T-helper 2 cell treated with Interferon-gamma antibody and Interleukin-4, amounts not matched to agents 5 μg/mL and 100 μg/mL, for 36 hours (primary cell): ENCODE results near the gene PDGFB.

Experiments used
- DNase-seq: peaks from one replicate; pipeline ENCODE4 v3.0.0; 2021; ENCODE audit warnings: low spot score
- H3K27ac Mint-ChIP-seq: one replicate; pipeline ENCODE4 v1.8.0; 2021; ENCODE audit warnings: mild to moderate bottlenecking, mixed read lengths
- H3K27me3 Mint-ChIP-seq: one replicate; pipeline ENCODE4 v1.8.0; 2021; ENCODE audit warnings: low read depth, mixed read lengths
- H3K36me3 Mint-ChIP-seq: one replicate; pipeline ENCODE4 v1.8.0; 2021; ENCODE audit warnings: low read depth, mixed read lengths
- H3K4me1 Mint-ChIP-seq: one replicate; pipeline ENCODE4 v1.8.0; 2021; ENCODE audit warnings: low read depth, mixed read lengths
- H3K4me3 Mint-ChIP-seq: one replicate; pipeline ENCODE4 v1.8.0; 2022; ENCODE audit warnings: mild to moderate bottlenecking, moderate library complexity, mixed read lengths
- H3K9me3 Mint-ChIP-seq: one replicate; pipeline ENCODE4 v1.8.0; 2021; ENCODE audit warnings: mixed read lengths

The PDGFB gene

DNA sequence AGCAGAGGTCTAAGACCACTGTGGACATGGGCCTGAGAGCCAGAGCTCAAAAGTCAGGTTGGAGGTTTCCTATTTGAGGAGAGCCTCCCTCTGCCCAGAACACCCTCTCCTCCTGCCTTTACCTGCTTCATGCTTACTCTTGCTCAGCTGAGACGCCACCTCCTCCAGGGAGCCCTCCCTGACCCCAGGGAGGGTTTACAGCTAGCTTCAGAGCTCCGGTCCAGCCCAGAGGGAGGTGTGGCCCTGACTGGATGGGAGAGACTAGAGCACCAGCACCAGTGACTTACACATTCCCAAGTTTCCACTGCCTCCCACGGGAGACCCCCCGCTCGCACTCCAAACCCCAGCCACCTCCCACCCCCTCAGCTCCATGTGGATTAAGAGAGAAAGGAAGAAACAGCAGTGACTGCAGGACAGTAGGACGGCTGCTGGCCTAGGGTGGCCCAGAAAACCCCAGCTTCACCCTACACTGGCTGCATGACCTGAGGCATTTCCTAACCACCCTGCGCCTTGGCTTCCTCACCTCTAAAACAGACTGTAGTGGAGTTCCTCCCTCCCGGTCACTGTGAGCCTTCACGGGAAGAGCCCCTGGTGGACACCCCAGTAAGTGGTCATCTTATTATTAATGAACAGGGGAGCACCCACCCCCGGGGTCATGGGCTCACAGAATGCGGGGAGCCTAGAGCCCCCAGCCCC is 24.5 kb upstream of the PDGFB start:
- peaks cover 8% of the 10 kb centered on the region for H3K4me1 Mint-ChIP-seq
- H3K27ac Mint-ChIP-seq, result no peak overlapping the region
- H3K9me3 Mint-ChIP-seq, result no peaks in the 10 kb centered on the region
- H3K4me3 Mint-ChIP-seq, result no peak overlapping the region
- DNase-seq, result no peak
- H3K27me3 Mint-ChIP-seq, result no peaks in the 10 kb centered on the region
- no peaks in the 10 kb centered on the region for H3K36me3 Mint-ChIP-seq

DNA sequence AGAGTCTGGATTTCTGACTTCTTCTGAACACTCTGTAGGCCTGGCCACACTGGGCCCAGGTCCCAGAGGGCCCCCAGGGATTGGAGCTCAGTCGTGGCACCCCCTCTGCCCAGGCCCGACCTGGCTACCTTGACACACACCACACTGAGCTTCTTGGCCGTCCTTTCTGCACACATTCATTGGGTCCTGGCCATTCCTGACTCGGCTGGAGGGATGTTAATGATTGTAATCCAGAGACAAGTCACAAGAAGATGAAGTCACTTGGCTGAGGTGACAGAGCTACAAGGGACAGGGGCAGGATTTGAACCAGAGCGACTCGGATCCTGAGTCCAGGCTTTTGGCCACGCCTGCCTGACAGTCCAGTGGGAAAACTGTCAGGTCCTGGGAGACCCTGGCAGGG is 23.9 kb upstream of the PDGFB start:
- Mint-ChIP-seq H3K27me3 (no peaks in the 10 kb centered on the region), H3K9me3 (no peaks in the 10 kb centered on the region), H3K4me1 (peaks cover 8% of the 10 kb centered on the region), H3K27ac (no peak overlapping the region), H3K36me3 (no peaks in the 10 kb centered on the region), H3K4me3 (no peak overlapping the region)
- DNase-seq, result no peak

DNA sequence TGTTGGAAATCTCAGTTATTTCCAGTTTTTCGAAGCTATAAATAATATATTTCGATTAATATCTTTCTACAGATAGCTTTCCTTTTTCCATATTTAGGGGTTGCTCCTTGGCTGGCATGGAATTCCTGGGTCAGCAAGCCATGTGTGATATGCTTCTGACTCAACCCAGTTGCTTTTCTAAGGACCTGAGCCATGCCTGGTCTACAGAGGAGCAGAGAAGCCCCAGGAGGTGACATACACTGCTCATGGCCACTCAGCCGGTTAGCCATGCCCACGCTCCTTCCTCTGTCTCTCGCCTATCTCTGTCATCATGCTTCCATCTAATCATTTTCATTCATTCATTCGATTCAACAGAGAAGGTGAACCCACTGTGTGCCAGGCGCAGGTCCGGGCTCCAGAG is 23.2 kb upstream of the PDGFB start:
- DNase-seq, result no peak
- Mint-ChIP-seq H3K36me3 (no peaks in the 10 kb centered on the region), H3K4me3 (no peak overlapping the region), H3K9me3 (no peaks in the 10 kb centered on the region), H3K27ac (peak overlapping the region; percentile 62), H3K4me1 (peaks cover 8% of the 10 kb centered on the region), H3K27me3 (no peaks in the 10 kb centered on the region)

DNA sequence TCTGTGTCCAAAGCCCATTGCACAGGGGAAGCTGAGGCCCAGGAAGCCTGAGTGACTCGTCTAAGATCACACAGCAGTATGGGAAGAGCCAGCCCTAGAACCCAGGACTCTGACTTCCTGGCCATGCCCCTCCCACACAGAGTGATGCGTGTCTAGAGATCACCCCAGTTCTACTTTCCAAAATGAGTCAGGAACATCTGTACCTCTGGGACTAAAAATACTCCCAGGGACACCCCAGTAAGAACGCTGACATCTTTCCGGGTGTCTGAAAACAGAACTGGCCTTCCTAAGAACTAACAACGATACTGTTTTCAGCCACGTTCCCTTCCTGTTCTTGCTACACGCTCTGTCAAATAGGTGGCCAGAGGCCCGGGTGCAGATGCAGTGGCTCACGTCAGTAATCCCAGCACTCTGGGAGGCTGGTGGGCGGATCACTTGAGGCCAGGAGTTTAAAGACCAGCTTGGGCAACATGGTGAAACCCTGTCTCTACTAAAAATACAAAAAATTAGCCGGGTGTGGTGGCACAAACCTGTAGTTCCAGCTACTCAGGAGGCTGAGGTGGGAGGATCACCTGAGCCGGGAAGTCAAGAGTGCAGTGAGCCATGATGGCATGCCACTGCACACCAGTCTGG is 21.7 kb upstream of the PDGFB start:
- Mint-ChIP-seq H3K4me1 (peaks cover 8% of the 10 kb centered on the region), H3K9me3 (no peaks in the 10 kb centered on the region), H3K27me3 (no peaks in the 10 kb centered on the region), H3K36me3 (no peaks in the 10 kb centered on the region), H3K4me3 (peak overlapping the region; percentile 48), H3K27ac (peak overlapping the region; percentile 89)
- peak; percentile 84 for DNase-seq

DNA sequence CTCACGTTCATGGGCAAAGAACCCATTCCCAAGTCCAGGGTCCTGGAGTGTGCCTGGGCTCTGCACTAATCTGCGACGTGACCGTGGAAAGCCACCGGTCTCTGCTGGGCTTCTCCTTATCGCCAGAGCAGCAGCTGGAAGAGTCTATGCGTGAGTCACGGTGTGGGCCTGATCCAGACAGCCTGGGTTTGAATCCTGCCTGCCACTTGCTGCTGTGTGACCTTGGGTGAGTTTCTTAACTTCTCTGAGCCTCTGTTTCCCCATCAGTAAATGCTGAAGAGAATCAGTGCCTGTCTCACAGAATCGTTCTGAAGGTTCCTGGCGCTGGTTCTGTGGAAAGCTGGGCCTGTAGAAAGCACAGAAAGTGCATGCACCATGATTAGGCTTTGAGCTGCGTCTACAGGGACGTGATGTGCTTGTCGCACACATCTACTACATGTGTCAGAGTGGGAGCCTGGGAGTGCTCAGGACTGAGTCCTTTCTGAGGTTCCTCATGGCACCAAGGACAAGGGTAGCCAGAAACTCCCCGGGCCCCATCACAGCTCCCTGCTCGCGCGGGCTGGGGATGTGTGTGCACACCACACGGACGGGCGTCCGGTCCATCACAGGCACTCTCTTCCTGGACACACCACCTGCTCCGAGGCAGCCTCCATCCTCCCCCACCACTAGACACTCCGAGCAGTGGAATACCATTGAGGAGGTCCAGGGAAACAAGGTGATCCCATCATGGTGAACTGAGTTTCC is 20.5 kb upstream of the PDGFB start:
- DNase-seq, result no peak
- H3K27ac Mint-ChIP-seq, result peak overlapping the region; percentile 89
- H3K27me3 Mint-ChIP-seq, result no peaks in the 10 kb centered on the region
- H3K4me1 Mint-ChIP-seq, result peaks cover 8% of the 10 kb centered on the region
- H3K36me3 Mint-ChIP-seq, result no peaks in the 10 kb centered on the region
- peaks cover 6% of the 10 kb centered on the region for H3K9me3 Mint-ChIP-seq
- H3K4me3 Mint-ChIP-seq, result no peak overlapping the region

DNA sequence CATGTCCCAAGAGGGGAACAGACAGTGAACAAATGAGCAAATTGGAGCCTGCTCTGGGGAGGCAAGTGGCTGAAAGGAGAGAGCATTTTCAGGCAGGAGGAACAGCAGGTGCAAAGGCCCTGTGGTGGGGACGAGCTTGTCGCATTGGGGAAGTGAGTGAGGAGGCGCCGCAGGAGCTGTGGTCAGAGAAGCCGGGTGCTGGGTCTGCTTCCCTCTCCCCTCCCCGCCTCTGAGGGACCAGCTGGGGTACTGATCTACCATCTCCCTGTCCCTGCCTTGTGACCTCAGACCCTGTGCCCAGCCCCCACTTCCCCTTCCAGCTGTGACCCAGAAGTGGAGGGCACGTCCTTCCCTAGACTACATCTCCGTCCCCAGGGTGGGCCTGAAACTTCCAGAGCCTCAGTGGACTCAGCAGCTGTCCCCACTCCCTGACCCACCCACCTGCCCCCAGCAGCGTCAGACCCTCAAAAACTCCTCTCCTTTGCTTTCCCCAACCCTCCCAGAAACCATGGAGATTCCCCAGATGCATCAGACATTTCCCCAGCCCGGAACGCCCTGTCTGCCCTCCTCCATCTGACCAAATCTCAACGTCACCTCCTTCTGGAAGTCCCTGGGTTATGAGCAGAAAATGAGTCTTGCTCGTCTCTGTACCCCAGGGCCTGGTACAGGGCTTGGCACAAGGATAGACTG is 19.7 kb upstream of the PDGFB start:
- H3K4me3 Mint-ChIP-seq, result no peak overlapping the region
- H3K27me3 Mint-ChIP-seq, result no peaks in the 10 kb centered on the region
- no peak for DNase-seq
- no peaks in the 10 kb centered on the region for H3K36me3 Mint-ChIP-seq
- H3K4me1 Mint-ChIP-seq, result peaks cover 8% of the 10 kb centered on the region
- H3K27ac Mint-ChIP-seq, result no peak overlapping the region
- peaks cover 6% of the 10 kb centered on the region for H3K9me3 Mint-ChIP-seq

DNA sequence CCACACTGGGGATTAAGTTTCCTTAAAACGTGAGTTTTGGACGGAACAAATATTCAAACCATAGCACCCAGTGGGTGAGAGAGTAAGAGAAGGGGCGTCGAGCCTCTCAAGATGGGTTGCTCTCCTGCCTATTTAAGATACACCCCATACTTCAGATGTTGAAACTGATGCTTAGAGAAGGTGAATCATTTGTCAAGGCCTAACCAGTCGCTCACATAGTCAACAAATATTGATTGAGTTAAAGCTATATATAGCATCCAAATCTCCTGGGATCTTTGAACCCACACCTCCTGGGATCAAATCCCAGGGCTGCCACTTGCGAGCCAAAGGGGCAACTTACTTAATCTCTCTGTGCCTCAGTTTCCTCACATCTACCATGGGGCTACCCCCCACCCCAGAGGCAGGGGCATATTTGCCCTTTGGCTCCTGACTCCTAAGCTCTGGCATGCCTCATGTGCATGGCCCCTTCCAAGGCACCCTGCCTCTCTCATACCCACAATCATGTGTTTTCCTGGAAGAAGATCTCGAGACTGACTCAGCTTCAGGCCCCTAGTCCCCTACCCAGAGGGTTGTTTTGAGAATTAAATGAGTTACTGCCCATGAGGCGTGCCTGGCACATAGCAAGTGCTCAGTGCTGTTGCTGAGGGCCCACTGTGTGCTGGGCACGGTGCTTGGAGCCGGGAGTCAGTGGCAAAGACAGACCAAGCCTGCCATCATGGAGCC is 19.0 kb upstream of the PDGFB start:
- no peak overlapping the region for H3K27ac Mint-ChIP-seq
- H3K9me3 Mint-ChIP-seq, result peaks cover 6% of the 10 kb centered on the region
- H3K4me3 Mint-ChIP-seq, result no peak overlapping the region
- no peaks in the 10 kb centered on the region for H3K27me3 Mint-ChIP-seq
- peaks cover 8% of the 10 kb centered on the region for H3K4me1 Mint-ChIP-seq
- no peak for DNase-seq
- no peaks in the 10 kb centered on the region for H3K36me3 Mint-ChIP-seq

DNA sequence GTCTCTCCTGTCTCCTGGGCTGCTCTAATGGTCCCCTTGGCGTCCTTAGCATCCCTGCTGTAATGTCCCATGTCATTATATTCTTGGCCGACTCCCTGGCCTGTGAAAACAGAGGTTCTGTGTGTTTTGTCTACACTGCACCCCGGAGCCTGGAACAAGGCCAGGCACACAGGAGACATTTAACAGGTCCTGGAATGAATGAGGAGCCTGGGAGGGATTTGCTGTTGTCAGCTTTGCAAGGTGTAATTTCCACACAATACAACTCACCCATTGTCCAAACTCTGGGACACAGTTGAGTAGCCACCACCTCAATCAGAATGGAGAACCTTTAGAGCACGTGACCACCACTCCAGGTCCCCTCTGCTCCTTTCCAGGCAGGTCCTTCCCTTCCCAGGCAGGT is 14.9 kb upstream of the PDGFB start:
- no peaks in the 10 kb centered on the region for H3K36me3 Mint-ChIP-seq
- H3K4me3 Mint-ChIP-seq, result no peak overlapping the region
- H3K27ac Mint-ChIP-seq, result no peak overlapping the region

DNA sequence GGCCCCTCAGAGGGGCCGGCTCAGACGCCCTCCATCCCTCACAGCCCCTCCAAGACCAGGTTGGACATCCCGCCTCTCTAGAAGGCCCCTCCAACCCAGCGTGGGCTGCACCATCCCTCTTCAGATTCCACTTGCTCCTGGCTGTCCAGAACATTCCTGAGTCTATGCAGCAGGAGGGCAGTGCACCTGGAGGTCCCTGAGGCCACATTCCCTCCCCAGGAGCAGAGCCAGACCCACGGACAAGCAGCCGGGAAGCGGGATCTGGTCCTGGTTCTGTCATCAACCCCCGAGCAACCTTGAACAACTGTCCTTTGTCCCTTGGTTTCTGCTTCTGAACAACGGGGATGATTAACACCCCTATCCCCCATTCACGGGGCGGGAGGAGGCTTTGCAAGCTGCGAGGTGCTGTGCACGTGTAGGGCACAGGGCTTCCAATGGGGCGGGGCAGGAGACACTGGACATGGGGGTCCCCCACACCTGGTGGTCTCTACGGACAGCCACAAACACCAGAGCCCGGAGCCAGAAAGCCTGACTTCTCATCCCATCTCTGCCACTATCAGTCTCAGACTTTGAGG is 13.2 kb upstream of the PDGFB start:
- no peaks in the 10 kb centered on the region for H3K27me3 Mint-ChIP-seq
- DNase-seq, result no peak
- no peaks in the 10 kb centered on the region for H3K36me3 Mint-ChIP-seq
- peaks cover 12% of the 10 kb centered on the region for H3K4me1 Mint-ChIP-seq
- H3K9me3 Mint-ChIP-seq, result peaks cover 6% of the 10 kb centered on the region
- H3K27ac Mint-ChIP-seq, result no peak overlapping the region
- no peak overlapping the region for H3K4me3 Mint-ChIP-seq

More for the DNA sequence above, 14.9 kb upstream of the PDGFB start:
- H3K4me1 Mint-ChIP-seq, result peaks cover 7% of the 10 kb centered on the region
- no peaks in the 10 kb centered on the region for H3K27me3 Mint-ChIP-seq
- H3K9me3 Mint-ChIP-seq, result peaks cover 6% of the 10 kb centered on the region
- no peak for DNase-seq

DNA sequence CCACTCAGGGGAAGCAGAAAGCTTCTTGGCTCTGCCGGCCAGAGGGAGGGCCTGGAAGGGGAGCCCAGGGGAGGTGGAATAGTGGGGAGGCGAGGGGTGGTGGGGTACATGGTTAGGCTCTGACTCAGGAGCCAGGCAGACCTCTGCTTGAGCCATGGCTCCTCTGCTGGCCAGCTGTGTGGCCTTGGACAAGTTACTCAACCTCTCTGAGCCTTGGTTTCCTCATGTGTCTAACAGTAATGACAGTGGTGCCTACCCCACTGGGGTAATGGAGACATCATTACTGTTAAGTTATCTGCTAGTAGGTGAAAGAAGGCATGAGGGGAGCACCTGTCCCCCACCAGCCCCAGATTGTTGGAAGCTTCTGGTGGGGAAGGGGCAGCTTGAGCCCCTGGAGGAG is 12.2 kb upstream of the PDGFB start:
- H3K27me3 Mint-ChIP-seq, result peaks cover 5% of the 10 kb centered on the region
- H3K9me3 Mint-ChIP-seq, result peaks cover 6% of the 10 kb centered on the region
- DNase-seq, result no peak
- no peaks in the 10 kb centered on the region for H3K36me3 Mint-ChIP-seq
- no peak overlapping the region for H3K4me3 Mint-ChIP-seq
- no peak overlapping the region for H3K27ac Mint-ChIP-seq
- H3K4me1 Mint-ChIP-seq, result peaks cover 17% of the 10 kb centered on the region

DNA sequence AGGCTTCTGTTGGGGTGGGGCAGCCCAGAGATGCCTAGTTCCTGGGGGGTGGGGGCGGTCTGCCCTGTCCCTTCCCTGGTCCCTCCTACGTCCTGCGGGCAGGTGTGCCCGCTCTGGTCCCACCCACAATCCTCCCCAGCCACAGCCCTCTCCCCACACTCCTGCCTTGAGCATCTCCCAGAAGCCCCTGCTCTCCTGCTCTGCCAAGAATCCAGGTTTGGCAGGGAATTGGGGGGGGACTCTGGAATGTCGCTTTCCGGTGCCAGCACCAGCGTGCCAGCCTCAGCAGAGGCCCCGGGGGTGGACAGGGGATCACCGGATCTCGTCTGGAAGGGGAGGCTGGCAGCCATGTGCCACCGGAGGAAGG is 11.4 kb upstream of the PDGFB start:
- H3K27me3 Mint-ChIP-seq, result peaks cover 10% of the 10 kb centered on the region
- no peak overlapping the region for H3K27ac Mint-ChIP-seq
- peaks cover 3% of the 10 kb centered on the region for H3K9me3 Mint-ChIP-seq
- peaks cover 17% of the 10 kb centered on the region for H3K4me1 Mint-ChIP-seq
- no peak overlapping the region for H3K4me3 Mint-ChIP-seq
- H3K36me3 Mint-ChIP-seq, result no peaks in the 10 kb centered on the region
- DNase-seq, result no peak

DNA sequence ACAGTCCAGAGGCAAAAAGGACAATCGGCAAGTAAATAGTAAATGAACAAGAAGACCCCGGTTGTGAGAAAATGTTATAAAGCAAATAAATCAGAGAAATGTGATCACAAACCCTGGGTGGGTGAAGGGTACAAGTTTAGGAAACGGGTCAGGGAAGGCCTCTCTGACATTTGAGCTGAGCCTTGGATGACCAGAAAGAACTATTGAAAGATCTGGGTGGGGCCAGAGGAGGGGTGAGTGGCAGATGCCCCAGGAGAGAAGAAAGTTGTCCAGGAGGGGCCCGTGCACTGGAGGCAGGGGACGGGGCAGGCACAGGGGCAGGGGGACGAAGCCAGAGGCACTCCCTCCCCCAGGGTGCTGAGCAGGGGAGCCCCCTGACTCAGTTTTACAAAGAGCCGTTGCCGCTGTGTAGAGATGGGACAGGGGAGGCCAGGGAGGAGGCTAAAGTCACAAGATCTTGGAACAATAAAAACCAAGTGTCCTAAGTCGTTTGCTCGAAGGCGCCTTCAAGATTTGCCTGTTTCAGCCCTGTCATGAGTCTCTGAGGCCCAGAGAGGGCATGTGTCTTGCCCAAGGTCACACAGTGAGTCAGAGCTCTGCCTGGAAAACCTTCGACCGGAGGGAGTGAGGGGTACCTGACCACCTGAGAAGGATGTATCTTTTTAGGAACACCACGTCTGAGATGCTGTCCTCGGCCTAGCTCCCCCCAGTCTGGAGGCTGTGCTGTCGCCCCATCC is 10.8 kb upstream of the PDGFB start:
- Mint-ChIP-seq H3K27ac (peak overlapping the region; percentile 49), H3K4me1 (peaks cover 17% of the 10 kb centered on the region), H3K36me3 (no peaks in the 10 kb centered on the region), H3K4me3 (no peak overlapping the region), H3K27me3 (peaks cover 10% of the 10 kb centered on the region), H3K9me3 (no peaks in the 10 kb centered on the region)
- DNase-seq, result no peak

DNA sequence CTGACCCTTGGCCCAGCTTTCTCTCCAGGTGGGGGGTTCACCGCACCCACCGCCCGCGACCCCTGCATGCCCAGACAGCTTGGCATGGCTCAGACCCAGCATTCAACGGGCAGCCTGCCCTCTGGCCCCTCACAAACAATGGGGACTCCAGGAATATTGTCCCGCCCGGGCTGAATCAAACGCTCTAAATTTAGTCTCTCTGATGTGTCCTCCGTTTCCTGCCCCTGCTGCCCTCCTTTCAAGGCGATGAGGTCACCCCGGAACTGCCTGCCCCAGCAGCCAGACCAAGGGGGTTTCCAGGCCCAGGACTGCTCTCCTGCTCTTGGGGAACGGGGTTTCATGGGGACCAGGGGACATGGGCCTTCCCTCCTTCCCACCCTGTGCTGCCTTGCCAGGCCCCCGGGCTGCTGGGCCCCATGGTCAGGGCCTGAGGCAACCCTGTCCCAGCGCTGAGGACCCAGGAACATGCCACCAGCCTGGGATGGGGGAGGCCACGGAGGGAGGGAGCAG is 10.1 kb upstream of the PDGFB start:
- Mint-ChIP-seq H3K4me1 (peaks cover 17% of the 10 kb centered on the region), H3K36me3 (no peaks in the 10 kb centered on the region), H3K9me3 (no peaks in the 10 kb centered on the region), H3K4me3 (peak overlapping the region; percentile 79), H3K27ac (peak overlapping the region; percentile 86), H3K27me3 (peaks cover 10% of the 10 kb centered on the region)
- DNase-seq, result peak; percentile 67
